ENCODE data around the gene LIMS1.

The LIMS1 gene

GRCh38 chr2:108577099-108577498 is 42.8 kb downstream of the LIMS1 start:
- no peak overlapping the region for H3K4me3 ChIP-seq (ENCODE audit: low read length)
- DNase-seq (ENCODE audit: low read depth) = no peak
- no peak for TF ChIP-seq CTCF (IDR thresholded peaks at IDR 0.05; ENCODE audit: insufficient read depth, low read depth, low read length, missing control alignments)

DNA sequence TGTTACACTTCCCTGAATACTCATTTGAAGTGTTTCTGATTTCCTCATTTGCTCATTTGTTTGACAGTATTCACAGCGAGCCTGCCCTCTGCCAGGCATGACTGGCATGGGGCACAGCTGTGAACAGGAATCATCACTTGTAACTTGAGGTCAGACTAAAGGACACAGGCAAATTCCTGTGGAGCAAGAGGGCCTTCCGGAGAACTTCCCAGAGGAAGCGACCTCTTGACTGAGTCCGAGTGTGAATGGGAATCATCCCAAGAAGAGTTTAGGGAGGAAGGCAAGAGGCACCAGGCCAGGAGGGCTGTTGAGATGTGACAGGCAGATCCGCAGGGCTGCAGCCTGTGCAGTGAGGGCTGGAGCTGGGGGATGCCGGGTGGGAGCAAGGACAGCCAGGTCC is 45.4 kb downstream of the LIMS1 start:
- no peak for DNase-seq (ENCODE audit: low read depth)
- TF ChIP-seq CTCF (IDR thresholded peaks at IDR 0.05; ENCODE audit: insufficient read depth, low read depth, low read length, missing control alignments) = no peak

DNA sequence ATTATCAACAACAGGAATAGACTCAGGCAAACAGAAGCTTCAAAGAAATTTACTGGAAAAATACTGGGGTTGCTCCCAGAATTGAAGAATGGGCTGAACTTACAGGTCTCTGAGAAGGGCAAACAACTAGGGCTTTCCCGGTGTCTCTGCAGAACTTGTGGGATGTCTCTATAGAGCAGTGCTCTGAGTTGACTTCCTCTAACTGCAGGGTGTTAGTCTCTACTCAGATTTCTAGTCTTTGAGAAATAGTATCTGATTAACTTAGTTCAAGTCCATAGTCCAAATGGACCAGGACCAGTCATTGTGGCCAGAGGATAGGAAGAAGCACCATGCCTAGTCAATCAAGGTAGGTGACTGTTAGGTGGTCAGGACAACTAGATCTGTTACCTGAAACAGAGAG is 45.8 kb downstream of the LIMS1 start:
- TF ChIP-seq CTCF (IDR thresholded peaks at IDR 0.05; ENCODE audit: insufficient read depth, low read depth, low read length, missing control alignments) = no peak
- no peak overlapping the region for H3K4me3 ChIP-seq (ENCODE audit: low read length)
- DNase-seq (ENCODE audit: low read depth) = no peak

More for the DNA sequence above, 45.4 kb downstream of the LIMS1 start:
- H3K4me3 ChIP-seq (ENCODE audit: low read length) = no peak overlapping the region

DNA sequence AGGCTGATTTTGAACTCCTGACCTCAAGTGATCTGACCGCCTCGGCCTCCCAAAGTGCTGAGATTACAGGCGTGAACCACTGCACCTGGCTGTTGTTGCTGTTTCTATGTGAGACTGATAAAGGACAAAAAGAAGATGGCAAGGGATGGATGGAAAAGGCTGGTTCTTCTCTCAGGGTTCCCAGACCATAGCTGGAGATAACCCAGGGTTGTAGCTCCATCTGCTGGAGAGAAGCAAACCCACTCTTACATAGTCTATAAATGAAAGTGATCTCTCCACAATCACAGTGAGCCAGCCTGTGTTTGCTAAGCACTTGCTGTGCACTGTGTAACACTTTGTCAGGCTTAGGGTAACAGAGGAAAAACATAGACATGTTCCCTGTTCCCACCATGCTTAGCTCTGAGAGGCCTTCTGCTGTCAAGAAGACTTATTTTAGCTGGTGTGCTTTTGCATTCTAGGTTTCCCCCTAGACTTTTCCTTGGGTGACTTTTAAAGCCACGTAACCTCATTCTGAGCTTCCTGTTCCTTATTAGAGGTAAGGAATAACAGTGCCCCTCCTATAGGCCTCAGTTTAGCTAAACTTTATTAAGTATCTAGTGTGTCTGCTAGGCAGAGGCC is 49.7 kb downstream of the LIMS1 start:
- no peak overlapping the region for H3K4me3 ChIP-seq (ENCODE audit: low read length)
- DNase-seq (ENCODE audit: low read depth) = peak; percentile 83
- TF ChIP-seq CTCF (IDR thresholded peaks at IDR 0.05; ENCODE audit: insufficient read depth, low read depth, low read length, missing control alignments) = peak; percentile 82

DNA sequence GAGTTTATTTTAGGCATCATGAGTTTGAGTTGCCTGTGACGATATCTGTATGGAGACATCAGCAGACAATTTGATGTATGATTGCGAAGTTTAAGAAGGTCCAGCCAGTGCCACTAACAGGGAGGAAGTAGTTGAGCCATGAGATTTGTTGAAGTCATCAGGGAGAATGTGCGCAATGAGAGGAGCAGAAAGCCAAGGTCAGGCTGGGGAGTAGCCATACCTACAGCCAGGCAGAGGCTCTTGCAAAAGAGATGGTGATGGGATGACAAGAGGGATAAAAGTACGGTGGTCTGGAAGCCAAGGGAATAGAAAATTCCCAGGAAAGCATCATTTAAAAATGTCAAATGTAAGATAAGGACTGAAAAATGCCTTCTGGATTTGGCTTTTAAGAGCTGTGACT is 51.2 kb downstream of the LIMS1 start:
- H3K4me3 ChIP-seq (ENCODE audit: low read length) = no peak overlapping the region
- TF ChIP-seq CTCF (IDR thresholded peaks at IDR 0.05; ENCODE audit: insufficient read depth, low read depth, low read length, missing control alignments) = no peak
- no peak for DNase-seq (ENCODE audit: low read depth)

DNA sequence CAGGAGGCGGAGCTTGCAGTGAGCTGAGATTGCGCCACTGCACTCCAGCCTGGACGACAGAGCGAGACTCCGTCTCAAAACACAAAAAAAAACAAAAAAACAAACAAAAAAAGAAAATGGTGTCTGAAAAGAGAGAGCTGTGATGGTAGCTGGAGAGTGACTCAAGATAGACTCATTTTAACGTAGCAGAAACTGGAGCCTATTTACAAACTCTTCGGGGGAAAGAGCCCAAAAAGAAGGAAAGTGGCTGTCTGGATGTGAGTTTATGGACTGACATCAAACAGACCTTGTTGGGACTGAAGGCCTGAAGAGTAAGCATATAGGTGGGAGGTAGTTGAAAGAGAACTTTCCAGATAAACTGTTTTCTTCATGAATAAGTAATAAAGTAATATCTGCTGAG is 51.8 kb downstream of the LIMS1 start:
- peak; percentile 37 for DNase-seq (ENCODE audit: low read depth)
- TF ChIP-seq CTCF (IDR thresholded peaks at IDR 0.05; ENCODE audit: insufficient read depth, low read depth, low read length, missing control alignments) = no peak
- no peak overlapping the region for H3K4me3 ChIP-seq (ENCODE audit: low read length)

DNA sequence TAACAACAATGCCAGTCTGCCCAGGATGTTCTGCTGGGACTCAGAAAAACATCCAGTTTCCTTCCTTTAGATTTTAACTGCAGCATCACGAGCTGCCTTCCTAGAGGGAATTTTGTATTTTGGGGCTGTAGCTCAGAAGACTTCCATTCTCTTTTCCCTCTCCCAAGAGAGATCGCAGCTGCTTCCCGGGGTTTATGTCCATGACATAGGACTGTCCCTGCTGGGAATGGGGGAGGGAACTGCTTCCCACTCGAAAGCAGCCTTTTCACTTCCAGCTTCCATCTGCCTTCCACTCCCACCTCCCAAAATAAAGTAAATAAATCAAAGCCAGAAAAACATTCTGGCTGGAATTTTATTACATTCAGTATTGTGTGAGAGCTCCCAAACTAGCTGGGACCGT is 52.4 kb downstream of the LIMS1 start:
- TF ChIP-seq CTCF (IDR thresholded peaks at IDR 0.05; ENCODE audit: insufficient read depth, low read depth, low read length, missing control alignments) = no peak
- no peak for DNase-seq (ENCODE audit: low read depth)

More for the DNA sequence above, 52.4 kb downstream of the LIMS1 start:
- no peak overlapping the region for H3K4me3 ChIP-seq (ENCODE audit: low read length)
